H4 (cell line): ENCODE measurements around the gene ADGRG2. TPM values are rescaled to one million over a fixed set of nuclear protein-coding genes. Genes with fewer than 3 reads are reported as not detected.

Experiments
- DNase-seq: peaks from one replicate; pipeline ENCODE4 v3.0.0-alpha.2; 2015; ENCODE audit warnings: low spot score
- total RNA-seq: library from RNA; depleted of rRNA; stranded (reverse); fragments of >200 nt; shearing (Covaris generic); gene quantifications from 2 replicates; pipeline ENCODE4 v1.2.3, GENCODE V29; 2014; rRNA removed

The ADGRG2 gene
- total RNA-seq, 1 experiment from 2014 or later: 1.2 TPM

DNA sequence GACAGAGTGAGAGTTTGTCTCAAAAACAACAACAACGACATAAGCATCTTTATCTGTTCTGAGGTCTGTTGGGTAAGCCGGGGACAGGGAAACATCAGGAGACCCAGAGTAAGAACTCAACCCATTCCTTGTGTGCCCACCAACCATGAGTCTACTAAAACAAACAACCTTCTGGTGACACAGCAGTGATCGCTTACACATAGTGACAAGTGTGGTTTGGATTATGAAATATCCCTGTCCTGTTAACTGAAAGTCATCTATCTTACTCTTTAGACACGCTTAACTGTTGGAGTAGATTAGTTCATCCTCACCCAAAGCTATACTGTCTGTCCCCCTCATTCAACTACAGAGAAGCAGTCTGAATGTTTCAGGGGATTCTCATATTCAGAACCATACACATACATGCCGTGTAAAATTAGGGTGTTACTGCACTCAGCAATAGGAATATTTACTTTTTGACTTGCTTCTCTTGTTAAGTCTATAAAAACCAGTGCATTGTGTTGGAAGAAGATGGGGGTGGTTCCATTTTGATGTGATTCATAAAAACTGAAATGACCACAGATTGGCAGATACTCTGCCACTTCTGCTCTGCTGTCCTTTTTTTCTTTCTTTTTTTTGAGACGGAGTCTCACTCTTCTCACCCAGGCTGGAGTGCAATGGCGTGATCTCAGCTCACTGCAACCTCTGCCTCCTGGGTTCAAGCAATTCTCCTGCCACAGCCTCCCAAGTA lies 165.8 kb downstream of the ADGRG2 start:
- no peak for DNase-seq

DNA sequence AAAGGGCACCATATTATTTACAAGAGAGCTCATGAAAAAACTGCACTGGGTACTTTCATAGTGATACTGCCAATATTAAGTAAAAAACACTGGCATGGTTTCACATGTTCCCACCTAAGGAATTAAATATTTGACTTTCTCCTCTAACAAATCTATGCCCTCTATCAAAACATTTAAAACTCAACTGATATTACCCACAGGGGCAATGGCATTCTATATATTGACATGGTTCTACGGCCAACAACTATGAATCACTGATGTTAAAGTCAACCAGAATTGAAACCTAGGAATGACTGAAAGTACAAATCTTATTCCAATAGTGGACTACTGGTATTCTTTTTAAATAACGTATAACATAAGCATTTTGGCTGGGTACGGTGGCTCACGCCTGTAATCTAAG lies 166.6 kb downstream of the ADGRG2 start:
- DNase-seq: no peak

DNA sequence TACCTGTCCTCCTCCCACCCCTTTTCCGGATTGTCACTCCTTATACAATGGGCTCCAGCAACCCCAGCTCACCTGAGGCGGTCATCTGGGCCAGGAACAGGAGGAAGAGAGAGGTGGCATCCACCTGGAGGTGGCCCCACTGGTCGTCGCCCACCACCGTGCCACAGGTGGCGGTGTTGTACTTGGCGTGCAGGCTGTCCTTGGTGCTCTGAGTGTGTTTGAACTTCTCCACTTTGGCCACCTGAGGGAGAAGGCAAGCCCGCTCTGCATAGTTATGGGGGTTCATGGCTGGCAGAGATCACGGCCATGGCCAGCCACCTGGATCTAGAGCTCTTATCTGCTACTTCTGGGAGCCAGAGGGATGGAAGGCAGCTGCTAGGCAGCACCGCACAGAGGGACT lies 171.2 kb downstream of the ADGRG2 start:
- DNase-seq: no peak

DNA sequence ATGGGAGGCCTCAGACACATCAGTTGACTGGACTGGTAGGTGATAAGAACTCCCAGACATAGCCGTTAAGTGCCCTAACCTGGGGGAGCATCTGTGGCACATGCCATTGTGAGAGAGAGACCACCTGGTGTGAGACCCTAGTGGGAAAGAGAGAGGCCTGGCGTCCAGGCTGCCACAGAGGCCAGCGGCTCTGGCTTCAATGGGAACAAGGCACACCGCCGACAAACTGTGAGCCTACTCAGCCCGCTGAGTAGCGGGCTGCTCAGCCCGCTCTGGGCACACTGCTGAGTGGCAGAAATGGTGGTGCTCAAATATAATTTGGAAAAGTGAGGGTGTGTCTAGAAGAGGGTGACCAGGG lies 172.3 kb downstream of the ADGRG2 start:
- no peak for DNase-seq

DNA sequence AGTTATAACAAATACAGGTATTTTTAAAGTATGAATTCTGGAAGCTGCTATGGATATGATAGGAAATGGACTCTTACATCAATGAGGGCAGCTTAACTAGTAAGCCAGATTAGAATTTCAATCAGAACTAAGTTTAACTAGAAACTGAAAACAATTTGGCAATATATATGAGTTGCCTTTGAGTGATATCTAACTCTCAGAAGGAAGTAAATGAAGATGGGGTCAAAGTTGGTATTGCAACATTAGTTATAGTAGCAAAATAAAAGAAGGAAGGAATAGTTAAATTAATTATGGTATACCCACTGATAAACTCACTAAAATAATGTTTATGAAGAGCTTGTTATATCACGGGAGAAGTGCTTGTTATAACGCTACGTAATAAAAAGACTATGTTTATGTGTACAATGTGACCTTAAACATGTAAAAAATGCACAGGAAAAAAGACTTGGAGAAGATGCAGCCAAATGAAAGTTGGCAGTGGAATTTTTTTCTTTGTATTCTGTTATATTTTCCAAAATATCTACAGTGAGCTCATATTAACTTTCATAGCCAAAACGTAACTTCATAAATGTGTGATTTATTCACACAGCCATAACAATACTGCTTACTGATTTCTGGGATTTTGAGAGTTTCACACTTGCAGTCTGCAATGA lies 172.9 kb downstream of the ADGRG2 start:
- no peak for DNase-seq

DNA sequence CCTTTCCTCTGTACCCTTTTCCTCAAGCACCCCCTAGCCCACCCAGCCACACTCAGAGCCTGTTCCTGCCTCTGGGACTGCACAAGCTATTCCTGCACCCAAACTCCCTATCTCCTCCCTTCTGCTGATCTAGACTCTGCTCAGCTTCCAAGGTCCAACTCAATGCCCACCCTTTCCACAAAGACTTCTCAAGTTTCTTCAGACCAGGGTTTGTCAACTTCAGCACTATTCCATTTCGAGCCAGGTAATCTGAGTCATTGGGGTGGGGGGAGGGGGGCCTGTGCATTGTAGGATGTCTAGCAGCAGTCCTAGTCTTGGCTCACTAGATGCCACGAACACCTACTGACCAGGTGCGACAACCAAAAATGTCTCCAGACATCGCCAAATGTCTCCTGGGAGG lies 175.7 kb downstream of the ADGRG2 start:
- DNase-seq: no peak

DNA sequence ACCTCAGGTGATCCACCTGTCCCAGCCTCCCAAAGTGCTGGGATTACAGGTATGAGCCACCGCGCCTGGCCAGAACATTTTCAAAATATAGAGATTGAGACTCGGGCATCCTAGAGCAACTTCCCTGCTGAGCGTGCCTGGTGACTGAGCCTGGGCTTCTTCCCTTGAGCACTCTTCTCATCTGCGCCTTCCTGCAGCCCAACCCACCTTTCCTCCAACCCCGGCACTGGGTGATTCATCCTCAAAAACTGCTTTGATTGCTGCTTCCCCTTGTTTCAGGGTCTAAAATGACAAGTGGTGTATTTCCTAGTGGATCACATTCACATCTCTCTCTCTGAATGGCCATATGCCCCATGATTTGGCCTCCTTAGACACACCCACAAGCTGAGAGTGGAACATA lies 176.1 kb downstream of the ADGRG2 start:
- no peak for DNase-seq

DNA sequence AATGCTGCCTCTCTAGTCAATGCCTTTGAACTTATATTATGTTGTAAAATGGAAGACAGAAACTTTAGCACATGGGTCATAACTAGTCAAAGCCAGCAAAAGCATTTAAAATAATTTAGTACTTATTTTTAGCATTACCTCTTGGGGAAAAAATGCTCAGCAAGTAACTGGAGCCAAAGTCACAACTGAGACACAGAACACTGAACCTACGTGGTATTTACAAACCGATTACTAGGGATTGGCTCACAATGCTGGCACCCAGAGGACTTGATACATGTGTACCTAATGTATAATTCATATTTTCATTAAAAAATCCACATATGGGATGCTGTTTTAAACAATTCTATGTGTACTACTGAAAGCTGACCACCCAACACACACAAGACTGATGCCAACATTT lies 176.8 kb downstream of the ADGRG2 start:
- no peak for DNase-seq

DNA sequence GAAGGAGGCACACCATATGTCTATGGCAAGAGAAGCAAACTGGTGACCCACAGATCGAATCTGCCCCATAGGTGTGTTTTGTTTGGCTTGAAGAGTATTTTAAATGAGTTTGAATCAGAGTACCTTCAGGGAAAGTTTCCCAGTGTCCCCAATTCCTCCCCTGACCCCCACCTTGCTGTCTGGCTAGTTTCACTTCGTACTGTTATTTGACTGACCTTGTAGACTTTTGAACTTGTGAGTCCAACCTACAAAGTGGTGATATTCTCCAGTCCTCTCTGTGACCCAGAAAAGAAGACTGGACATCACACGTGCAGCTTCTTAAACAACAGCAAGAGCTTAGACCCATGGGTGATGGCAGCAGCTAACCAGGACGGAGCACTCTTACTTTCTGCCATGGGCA lies 177.8 kb downstream of the ADGRG2 start:
- no peak for DNase-seq

DNA sequence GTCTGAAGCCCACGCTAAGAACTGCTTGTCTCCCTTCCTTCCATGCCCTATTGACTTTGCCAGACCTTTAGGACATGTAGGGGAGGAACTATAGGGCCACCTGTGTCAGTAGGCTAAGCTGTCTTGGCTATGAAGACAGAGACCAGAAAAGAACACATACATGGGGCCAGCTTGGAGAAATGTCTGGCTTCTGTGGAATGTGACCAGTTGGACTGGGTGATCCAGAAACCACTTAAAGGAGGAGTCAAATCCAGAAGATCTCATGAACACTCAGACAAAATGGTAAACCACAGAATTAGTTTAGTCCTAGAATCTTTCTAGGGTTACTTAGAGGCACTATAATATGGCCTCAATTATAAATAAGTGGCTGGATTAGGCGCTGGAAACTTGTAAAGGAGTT lies 180.4 kb downstream of the ADGRG2 start:
- no peak for DNase-seq

Other genes starting within 250 kb of the ADGRG2 start
- 5.2 TPM in 2 replicates for gene PHKA2, start 138.4 kb downstream of the ADGRG2 start, total RNA-seq
- gene PDHA1, start 221.5 kb upstream of the ADGRG2 start, total RNA-seq: 48.2 and 78.1 TPM in 2 replicates